Measurements from ENCODE around the gene ZNF362.

The ZNF362 gene

GRCh38 chr1:33259879-33260278, 3.6 kb downstream of the ZNF362 start:
- Histone ChIP-seq H4K20me1 (ENCODE audit: insufficient read depth) (no peaks in the 10 kb centered on the region), H3K27ac (no peak overlapping the region), H3K36me3 (ENCODE audit: insufficient read depth) (no peaks in the 10 kb centered on the region), H3K4me3 (IDR thresholded peaks at IDR 0.05; ENCODE audit: insufficient read depth, low read depth, low read length) (no peak overlapping the region), H2AFZ (ENCODE audit: low read depth) (no peak overlapping the region), H3K4me2 (no peak overlapping the region), H3K9ac (no peak overlapping the region), H3K27me3 (ENCODE audit: insufficient read depth, low read depth) (no peaks in the 10 kb centered on the region), H3K79me2 (ENCODE audit: insufficient read depth, low read depth) (no peaks in the 10 kb centered on the region), H3K4me1 (ENCODE audit: low read depth, poor library complexity, severe bottlenecking) (no peaks in the 10 kb centered on the region)
- TF ChIP-seq CTCF (conservative IDR thresholded peaks at IDR 0.05; ENCODE audit: low read depth, low read length) = no peak

GRCh38 chr1:33260439-33260838, 4.1 kb downstream of the ZNF362 start:
- no peaks in the 10 kb centered on the region for H4K20me1 ChIP-seq (ENCODE audit: insufficient read depth)
- no peak overlapping the region for H2AFZ ChIP-seq (ENCODE audit: low read depth)
- H3K36me3 ChIP-seq (ENCODE audit: insufficient read depth) = no peaks in the 10 kb centered on the region
- H3K9ac ChIP-seq = no peak overlapping the region
- no peak for TF ChIP-seq CTCF (conservative IDR thresholded peaks at IDR 0.05; ENCODE audit: low read depth, low read length)
- H3K79me2 ChIP-seq (ENCODE audit: insufficient read depth, low read depth) = no peaks in the 10 kb centered on the region
- no peak overlapping the region for H3K4me2 ChIP-seq
- no peak overlapping the region for H3K27ac ChIP-seq
- no peaks in the 10 kb centered on the region for H3K4me1 ChIP-seq (ENCODE audit: low read depth, poor library complexity, severe bottlenecking)
- H3K27me3 ChIP-seq (ENCODE audit: insufficient read depth, low read depth) = no peaks in the 10 kb centered on the region
- H3K4me3 ChIP-seq (IDR thresholded peaks at IDR 0.05; ENCODE audit: insufficient read depth, low read depth, low read length) = no peak overlapping the region

- Histone ChIP-seq H3K27me3 (ENCODE audit: insufficient read depth, low read depth) (no peaks in the 10 kb centered on the region), H3K9ac (no peak overlapping the region), H3K36me3 (ENCODE audit: insufficient read depth) (no peaks in the 10 kb centered on the region), H3K4me3 (IDR thresholded peaks at IDR 0.05; ENCODE audit: insufficient read depth, low read depth, low read length) (no peak overlapping the region), H3K4me2 (no peak overlapping the region), H2AFZ (ENCODE audit: low read depth) (no peak overlapping the region), H3K79me2 (ENCODE audit: insufficient read depth, low read depth) (no peaks in the 10 kb centered on the region), H4K20me1 (ENCODE audit: insufficient read depth) (no peaks in the 10 kb centered on the region), H3K4me1 (ENCODE audit: low read depth, poor library complexity, severe bottlenecking) (no peaks in the 10 kb centered on the region), H3K27ac (no peak overlapping the region)
- TF ChIP-seq CTCF (conservative IDR thresholded peaks at IDR 0.05; ENCODE audit: low read depth, low read length) = no peak
Measured at GRCh38 chr1:33261344-33261743, 5.1 kb downstream of the ZNF362 start.

- H3K4me3 ChIP-seq (IDR thresholded peaks at IDR 0.05; ENCODE audit: insufficient read depth, low read depth, low read length) = no peak overlapping the region
- H3K4me1 ChIP-seq (ENCODE audit: low read depth, poor library complexity, severe bottlenecking) = no peaks in the 10 kb centered on the region
- no peak overlapping the region for H2AFZ ChIP-seq (ENCODE audit: low read depth)
- H3K36me3 ChIP-seq (ENCODE audit: insufficient read depth) = no peaks in the 10 kb centered on the region
- no peak overlapping the region for H3K9ac ChIP-seq
- no peak overlapping the region for H3K27ac ChIP-seq
- no peak overlapping the region for H3K4me2 ChIP-seq
- no peaks in the 10 kb centered on the region for H3K27me3 ChIP-seq (ENCODE audit: insufficient read depth, low read depth)
- no peaks in the 10 kb centered on the region for H4K20me1 ChIP-seq (ENCODE audit: insufficient read depth)
- TF ChIP-seq CTCF (conservative IDR thresholded peaks at IDR 0.05; ENCODE audit: low read depth, low read length) = no peak
- no peaks in the 10 kb centered on the region for H3K79me2 ChIP-seq (ENCODE audit: insufficient read depth, low read depth)
Measured at GRCh38 chr1:33263890-33264504, 7.7 kb downstream of the ZNF362 start.

Measured in KMS-11 (cell line).